GM23338 (cell line): ENCODE measurements around the gene NCOA7. TPM values are rescaled to one million over a fixed set of nuclear protein-coding genes. Genes with fewer than 3 reads are reported as not detected.

ENCODE experiments used
- CTCF ChIP-seq, 2 experiments: fragments of 200-600 bp in 1 of 2; sonication (generic) in 1 of 2; conservative IDR thresholded peaks; 2 replicates each; pipeline versions ENCODE4 v1.5.1 to v1.6.1; 2016 to 2017; ENCODE audit warnings: antibody characterized with exemption in 2 of 2, low read depth in 2 of 2, mild to moderate bottlenecking in 2 of 2, moderate library complexity in 1 of 2
- REST ChIP-seq: IDR thresholded peaks from one replicate; pipeline ENCODE4 v1.6.1; 2018; ENCODE audit warnings: antibody characterized with exemption; ENCODE audit not compliant: unreplicated experiment
- ZNF462 ChIP-seq: fragments of 250-450 bp; sonication (Bioruptor Pico); IDR thresholded peaks from 2 replicates; pipeline ENCODE4 v1.5.0; 2020; ENCODE audit warnings: mild to moderate bottlenecking, moderate library complexity
- polyA plus RNA-seq: library from polyadenylated mRNA; unstranded; fragments of >200 nt; fragmentation: Nextera tagmentation; extraction: Ambion mirVana; gene quantifications from 2 replicates; pipeline ENCODE4 v1.2.1, GENCODE V29; 2016
- total RNA-seq: library from RNA; depleted of rRNA; stranded (reverse); fragments of >200 nt; shearing (Covaris generic); gene quantifications from 2 replicates; pipeline ENCODE4 v1.2.3, GENCODE V29; 2014

NCOA7 gene
- total and polyA plus RNA-seq, 2 experiments from 2014 or later = 9.3 to 15.7 TPM

GRCh38 chr6:125918681-125919566 is 128.2 kb downstream of the NCOA7 start (continued):
- no peak for TF ChIP-seq ZNF462 (CRISPR knock-in tag)
- TF ChIP-seq CTCF (conservative IDR thresholded peaks at IDR 0.05; ENCODE audit: low read depth in 2 of 2) = no peak
- no peak for TF ChIP-seq REST
